Spleen (tissue), 7 donors: ENCODE measurements around the gene PPP4R3B.

ENCODE experiments used
- CTCF ChIP-seq, 11 experiments: fragments of 200-600 bp in 7 of 11; fragments of 450-650 bp in 4 of 11; sonication (generic) in 4 of 11; IDR thresholded peaks in 8 of 11; conservative IDR thresholded peaks in 3 of 11; 1 replicate in 7 of 11; 2 replicates in 4 of 11; pipeline versions ENCODE4 v1.4.0 to v1.8.0; 2016 to 2021; ENCODE audit warnings: antibody characterized with exemption in 11 of 11, inconsistent platforms in 4 of 11, mild to moderate bottlenecking in 1 of 11
- POLR2AphosphoS5 ChIP-seq, 3 donors: sonication (generic); formaldehyde crosslinking; IDR thresholded peaks; one replicate each; pipeline ENCODE4 v1.5.1; 2017; ENCODE audit warnings: antibody characterized with exemption in 3 of 3
- donor health status: DM: no; HTN: no; CAD: no; lungs with moderate emphysema.
- donor health status: DM: no; HTN: no; CAD: no.
- donor health status: DM: no; HTN: no; CAD: no.

DNA sequence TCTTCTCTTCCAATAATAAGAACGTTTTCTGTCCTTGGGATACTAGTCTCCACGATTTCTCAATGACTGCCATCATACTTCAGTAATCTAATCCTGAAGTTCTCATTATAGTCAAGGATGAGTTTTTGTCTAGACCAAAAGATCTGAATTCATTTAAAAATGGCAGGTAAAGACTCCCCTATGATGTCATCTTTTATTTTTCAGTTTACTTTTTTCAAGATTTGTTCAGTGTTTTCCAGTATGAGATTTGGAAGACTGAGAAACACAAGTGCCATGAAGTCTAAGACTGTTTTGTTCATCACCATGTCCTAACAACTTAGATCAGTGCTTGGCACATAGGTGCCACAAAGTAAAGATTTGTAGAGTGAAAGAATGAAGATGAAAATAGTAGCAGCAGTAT is 35.8 kb upstream of the PPP4R3B start:
- TF ChIP-seq CTCF (IDR thresholded peaks at IDR 0.05 in 8 of 11, conservative IDR thresholded peaks at IDR 0.05 in 3 of 11) (no peak), POLR2AphosphoS5 (IDR thresholded peaks at IDR 0.05) (no peak)
